HG02884 (cell line): Measurements from ENCODE around the gene NME9.

ENCODE experiments used
- ATAC-seq: cut with Tn5 transposase; IDR thresholded peaks from one replicate; pipeline ENCODE4 v1.9.1; 2021; ENCODE audit warnings: mild to moderate bottlenecking, moderate library complexity; ENCODE audit not compliant: unreplicated experiment

NME9 gene

DNA sequence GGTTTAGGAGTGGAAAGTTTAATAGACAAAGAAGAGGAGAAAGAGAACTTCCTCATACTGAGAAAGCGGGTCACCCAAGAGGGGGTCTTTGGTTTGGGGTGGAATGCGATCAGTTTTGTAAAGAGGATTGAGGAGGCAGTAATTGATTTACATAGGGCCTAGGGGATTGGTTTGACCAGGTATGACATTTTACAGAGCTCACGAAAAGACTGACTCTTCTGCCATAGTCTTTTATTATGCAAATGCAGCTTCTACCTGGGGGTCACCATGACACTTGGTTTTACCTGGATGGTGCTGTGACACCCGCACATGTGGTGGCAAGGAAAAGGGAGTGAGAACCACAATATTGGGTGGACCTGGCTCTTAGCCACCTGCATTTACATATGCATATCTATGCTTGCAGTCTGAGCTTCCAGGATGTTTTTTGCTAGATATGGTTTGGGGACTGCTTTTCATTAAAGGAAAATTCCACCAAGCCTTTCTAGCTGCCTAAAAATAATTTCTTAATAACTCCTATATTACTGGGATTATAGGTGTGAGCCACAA is 6.9 kb upstream of the NME9 start:
- no peak for ATAC-seq

DNA sequence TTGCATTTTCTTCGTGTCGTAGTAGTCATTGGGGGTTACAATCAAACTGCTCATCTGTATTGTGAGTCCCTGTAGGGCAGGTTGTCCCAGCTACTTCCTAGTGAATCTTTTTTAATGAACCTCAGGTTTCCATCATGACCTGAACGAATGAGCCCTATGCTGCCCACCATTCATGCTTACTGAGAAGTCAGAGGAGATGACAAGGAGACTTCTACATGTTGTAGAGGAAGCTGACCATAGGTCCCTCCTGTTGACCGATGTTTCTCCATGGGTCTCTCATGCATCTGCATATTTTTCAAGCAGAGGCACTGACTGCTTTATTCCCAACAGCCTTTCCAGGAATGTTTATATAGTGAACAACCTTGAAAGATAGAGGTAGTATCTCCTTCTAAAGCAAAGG is 5.0 kb upstream of the NME9 start:
- no peak for ATAC-seq

DNA sequence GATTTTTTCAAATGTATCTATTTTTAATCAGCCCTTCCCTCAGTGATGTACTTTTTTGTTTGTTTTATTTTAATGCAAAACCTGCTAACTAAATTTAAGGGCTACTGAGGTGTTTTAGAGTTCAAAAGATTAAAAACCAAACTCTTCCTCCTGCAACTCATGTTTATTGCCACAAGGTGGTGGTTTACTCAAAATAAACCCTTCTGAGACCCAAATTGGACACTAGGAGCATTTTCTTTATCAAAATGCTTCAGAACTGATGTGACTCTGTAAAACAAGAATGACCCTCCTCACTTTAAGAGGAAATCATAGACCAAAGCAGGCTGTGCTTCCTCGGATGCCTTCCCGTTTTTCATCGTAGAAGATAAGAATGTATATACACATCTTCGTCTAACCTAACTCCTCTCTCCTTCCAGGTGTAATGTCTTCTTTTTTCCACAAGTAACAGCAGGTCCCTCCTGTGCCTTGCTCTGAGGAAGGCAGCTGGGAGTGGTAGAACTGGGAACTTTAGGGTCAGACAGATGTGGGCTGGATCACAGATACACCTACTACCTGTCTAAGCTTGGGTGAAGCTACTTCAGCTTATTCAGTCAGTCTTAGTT is 2.9 kb upstream of the NME9 start:
- ATAC-seq = no peak

DNA sequence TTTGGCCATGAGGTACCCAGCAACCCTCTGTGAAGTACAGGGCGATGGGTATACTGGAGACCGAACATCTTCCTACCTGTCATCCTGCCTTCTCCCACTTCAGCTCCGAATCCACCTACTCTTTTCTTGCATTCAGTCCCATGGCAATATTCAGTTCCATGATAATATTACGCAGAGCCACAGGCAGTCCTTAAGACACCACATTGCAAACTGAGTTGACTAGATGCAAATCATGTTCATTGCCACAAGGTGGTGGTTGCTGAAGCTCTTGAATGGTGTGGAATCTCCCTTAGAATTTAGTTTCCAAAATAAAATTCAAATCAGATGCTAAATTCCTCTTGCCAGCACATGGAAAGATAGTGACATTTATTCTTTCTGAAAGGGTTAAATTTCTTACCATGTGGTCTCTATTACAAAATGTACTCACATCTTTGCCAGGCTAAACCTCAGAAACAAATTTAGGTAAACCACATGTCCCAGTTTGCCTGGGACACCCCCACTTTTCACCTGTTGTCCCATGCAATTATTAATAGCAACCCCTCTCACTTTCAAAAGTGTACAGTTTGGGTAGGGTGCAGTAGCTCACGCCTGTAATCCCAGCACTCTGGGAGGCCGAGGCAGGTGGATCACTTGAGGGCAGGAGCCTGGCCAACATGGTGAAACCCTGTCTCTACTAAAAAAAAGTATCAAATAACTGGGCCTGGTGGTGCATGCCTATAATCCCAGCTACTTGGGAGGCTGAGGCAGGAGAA is 1.7 kb upstream of the NME9 start:
- ATAC-seq = no peak

DNA sequence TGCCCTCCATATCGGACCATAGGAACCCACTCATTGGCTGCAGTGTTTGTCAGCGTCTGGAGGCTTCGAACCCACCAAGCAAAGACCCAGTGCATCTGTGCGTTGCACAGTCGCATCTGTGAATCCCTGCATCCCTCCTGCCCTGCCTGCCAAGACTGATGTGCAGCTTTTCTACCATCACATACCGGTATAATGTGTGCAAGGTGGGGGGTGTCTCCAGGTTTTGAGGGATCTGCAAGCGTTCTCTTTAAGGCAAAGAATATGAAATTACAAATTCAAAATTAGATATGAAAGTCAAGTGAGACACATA is 288 bp upstream of the NME9 start:
- no peak for ATAC-seq

DNA sequence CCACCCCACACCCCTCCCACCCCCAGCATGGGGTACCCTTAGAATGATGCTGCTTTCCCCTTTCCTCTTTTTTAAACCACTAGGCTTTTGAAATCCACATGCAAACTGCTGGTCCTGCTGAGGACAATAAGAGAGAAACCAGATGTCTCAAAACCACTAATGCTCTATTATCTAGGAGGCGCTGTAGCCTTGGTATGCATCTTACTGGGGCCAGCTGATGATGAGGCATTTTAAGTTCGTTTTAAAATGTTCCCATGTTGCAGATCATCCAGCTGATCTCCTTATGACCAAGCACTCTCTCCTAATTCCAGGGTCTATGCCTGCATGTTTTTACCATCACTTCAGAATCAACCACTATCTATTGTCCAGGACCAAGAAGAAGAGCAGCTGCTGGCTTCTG is 1.3 kb downstream of the NME9 start:
- no peak for ATAC-seq

DNA sequence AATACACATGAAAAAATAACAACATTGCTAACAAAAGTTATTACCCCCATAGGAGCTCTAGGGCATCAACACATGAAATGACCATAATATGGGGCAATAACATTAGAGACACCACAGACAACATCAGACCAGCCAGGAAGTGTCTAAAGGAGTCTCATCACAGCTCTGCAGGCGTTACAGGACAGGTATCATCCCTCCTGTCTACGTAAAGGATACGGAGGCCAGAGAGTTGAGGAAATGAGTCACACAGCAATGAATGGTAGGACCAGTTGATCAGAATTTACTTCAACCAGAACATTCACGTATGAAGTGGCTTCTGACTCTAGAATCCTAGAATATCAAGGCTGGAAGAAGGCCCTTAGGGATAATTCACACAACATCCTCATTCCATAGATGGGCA is 1.8 kb downstream of the NME9 start:
- no peak for ATAC-seq

DNA sequence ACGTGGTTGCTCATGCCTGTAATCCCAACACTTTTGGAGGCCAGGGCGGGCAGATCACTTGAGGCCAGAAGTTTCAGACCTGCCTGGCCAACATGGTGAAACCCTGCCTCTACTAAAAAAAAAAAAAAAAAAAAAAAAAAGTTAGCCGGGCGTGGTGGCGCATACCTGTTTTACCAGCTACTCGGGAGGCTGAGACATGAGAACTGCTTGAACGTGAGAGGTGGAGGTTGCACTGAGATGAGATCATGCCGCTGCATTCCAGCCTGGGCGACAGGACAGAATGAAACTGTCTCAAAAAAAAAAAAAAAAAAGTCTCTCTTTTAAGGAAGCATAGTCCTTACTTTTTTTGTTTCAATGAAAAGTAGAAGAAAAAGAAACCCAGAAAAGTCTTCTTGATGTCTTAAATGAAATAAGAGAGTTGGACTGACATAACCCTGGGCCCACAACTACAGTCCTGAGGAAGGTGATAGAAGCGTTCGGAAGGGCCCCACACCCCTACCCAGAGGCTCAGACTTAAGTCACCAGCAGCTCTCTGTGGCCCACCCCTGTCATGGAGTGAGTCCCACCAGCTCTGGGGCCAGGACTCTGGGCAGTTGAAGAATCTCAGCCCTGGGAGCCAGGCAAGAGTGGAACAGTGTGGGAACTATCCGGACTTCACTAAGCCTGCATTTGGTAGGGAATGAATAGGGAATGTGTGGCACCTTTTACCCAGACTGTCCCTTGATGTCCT is 2.6 kb downstream of the NME9 start:
- no peak for ATAC-seq

DNA sequence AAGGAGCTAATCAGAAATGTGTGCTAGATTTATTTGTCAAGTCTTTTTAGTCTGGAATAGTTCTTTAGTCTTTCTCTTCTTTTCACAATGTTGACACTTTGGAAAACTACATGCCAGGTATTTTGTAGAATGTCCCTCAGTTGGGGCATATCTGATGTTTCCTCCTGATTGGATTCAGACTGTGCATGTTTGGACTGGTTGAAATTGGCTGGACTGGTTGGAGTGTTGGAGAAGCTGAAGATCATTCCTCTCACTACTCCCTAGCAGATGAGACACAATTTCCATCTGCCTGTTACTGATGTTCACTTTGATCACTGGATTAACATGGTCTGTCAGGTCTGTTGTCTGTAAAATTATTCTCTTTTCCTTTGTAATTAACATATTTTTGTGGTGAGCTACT is 3.7 kb downstream of the NME9 start:
- ATAC-seq = no peak

DNA sequence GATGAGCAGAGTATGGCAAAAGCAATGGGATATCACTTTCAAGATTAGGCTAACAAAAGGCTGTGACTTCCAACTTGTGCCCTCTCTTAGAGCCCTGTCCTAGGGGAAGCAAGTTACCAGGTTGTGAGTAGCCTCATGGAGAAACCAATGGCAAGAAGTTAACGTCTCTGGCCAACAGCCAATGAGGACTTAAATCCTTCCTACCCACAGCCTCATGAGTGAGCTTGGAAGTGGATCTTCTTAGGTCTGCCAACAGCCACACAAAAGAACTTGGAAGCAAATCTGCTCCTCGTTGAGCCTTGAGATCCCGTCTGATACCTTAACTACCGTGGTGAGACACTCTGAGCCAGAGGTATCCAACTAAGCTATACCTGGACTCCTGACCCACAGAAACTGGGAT is 5.7 kb downstream of the NME9 start:
- no peak for ATAC-seq

DNA sequence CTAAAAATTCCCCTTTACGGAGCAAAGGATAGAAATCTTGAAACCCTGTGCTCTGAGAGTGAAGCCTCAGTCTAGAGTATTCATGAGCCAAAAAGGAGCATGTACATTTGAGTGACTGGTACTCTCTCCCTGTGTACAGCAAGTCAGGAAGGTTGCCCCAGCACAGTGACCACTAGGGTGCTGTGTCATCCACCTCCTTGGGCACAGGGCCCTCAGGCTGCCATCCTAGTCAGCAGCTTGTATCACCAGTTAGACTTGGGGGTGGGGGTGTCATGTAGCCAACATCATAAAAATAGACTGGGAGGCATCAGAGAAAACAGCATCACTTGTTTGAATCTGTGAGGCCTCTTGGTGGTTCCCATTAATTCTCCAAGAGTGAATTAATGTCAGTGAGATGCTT is 12.0 kb downstream of the NME9 start:
- ATAC-seq = no peak

DNA sequence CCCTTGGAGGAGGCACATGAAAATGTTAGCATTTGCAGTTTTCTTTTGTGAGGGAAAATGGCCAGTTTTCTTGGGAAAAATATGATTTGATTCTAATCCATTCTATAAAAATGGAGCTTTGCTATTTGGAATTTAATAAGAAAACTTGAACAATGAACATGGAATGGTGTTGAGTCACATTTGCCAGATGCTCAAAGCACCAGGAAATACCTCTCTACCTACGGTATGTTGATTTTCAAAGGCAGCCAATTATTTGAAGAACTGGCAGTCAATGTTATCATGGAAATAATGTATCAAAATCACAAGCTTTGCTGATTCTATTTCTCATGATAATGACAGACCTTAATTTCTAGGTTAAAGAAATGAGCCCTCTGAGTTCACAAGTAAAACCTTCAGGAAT is 14.9 kb downstream of the NME9 start:
- ATAC-seq = no peak

DNA sequence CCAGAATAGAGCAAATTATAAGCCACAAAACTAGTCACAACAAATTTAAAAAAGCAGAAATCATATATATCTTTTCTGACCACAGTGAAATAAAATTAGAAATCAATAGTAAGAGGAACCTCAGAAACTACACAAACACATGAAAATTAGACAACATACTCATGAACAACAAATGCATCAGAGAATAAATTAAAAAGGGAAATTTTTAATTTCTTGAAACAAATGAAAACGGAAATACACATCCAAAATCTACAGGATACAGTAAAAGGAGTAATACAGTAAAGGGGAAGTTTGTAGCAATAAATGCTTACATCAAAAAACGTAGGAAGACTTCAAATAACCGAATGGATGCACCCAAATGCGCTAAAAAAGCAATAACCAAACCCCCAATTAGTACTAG is 19.2 kb downstream of the NME9 start:
- ATAC-seq = no peak

DNA sequence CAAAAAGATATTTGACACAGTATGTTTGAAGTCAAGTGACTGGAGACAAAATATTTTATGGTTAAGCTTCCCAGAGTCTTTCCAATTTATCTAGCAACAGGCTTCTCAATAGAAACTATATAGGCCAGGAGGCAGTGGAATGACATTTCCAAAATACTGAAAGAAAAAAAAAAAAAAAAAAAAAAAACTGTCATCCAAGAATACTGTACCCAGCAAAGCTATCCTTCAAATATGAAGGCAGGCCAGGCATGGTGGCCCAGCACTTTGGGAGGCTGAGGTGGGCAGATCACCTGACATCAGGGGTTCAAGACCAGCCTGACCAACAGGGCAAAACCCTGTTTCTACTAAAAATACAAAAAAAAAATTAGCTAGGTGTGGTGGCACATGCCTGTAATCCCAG is 20.9 kb downstream of the NME9 start:
- no peak for ATAC-seq

DNA sequence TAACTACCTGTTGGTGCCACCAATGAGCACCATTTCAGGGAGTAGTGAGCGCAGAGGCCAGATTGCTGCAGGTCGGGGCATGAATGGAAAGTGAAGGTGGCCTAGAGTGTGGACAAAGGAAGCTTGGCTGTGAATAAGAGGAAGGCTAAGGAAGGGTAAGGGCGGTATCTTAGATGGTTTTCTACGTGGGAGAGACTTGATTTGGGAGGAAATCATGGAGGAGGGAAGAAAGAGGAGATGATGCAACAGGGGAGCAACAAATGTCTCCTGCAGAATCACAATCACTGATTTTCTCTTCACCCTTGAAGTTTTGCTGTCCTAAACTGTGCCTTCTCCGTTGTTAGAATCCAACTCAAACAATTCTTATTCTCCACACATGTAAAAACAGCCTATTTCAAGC is 21.8 kb downstream of the NME9 start:
- no peak for ATAC-seq

DNA sequence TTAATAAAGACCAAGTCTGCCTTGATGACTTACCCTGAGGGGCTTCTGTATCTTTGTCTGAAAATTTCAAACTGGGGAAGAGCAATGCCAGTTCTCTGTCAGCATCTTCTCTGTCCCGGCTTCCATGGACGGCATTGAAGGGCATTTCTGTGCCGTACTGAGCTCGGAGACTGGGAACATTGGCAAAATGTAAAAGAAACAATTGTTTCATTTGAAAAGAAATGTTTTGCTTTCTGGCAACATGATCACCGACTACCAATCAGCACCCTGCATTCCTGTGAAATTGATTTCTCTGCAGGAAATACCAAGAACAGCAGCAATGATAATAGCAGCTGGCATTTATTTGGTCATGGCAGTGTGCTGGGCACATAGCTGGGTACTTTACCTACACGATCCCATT is 26.2 kb downstream of the NME9 start:
- no peak for ATAC-seq

DNA sequence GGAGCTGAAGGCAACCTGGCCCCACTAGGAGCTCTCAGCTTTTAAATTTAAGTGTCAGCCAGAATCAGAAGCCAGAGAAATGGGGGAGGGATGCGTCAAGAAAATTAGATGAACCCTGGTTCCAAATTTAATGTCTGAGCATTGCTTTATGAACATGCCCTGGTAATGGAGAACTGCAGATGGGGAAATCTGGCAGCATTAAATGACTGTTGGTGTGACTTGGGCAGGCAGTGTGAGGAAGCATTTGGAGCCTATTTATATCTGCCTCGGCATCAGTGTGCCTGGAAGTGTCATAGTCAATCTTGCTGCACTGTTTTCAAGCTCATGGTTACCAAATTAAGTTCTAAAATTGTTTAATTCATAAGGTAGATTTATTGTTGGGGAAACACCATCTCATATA is 29.0 kb downstream of the NME9 start:
- no peak for ATAC-seq

DNA sequence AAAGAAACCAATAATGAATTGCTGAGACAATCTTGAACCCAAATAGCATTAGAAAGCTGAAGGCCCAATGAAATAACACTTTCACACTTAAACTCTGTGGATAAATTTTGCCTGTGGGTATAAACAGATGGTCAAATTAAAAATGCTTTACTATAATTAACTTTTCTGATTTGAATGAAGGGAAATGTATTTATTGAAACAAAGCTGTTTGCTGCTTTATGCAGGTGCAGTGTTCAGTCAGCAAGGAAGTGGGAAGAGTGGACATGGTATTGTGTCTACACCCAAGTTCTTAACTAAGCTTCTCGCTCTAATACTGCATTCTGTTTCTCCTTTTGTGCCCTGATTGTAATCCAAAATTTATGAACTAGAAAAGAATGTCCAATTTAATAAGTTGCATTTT is 31.8 kb downstream of the NME9 start:
- no peak for ATAC-seq

DNA sequence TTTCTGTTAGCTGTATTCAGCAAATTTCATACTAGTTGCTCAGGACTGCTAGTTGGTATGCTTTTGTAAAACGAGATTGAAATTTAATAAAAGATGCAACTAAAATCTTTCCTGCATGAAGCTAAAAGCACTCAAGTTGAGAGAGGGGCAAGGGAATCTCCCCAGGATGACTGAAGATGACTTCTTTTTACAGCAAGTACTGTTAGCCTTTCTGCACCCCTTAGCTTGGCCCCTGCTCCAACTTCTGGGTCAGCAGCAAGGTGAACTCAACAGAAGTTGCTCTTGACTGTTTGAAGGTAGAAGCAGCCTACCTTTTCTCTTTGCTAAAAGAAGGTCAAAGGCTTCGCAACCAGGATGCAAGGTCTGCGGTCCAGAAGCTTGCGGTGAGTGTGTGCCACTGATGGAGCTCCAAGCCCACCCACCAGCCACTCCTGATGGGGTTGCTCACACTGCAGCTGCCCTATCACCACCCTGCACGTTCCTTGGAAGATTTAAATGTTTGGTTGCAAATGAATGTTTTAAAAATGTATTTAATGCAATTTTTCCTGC is 32.5 kb downstream of the NME9 start:
- no peak for ATAC-seq

DNA sequence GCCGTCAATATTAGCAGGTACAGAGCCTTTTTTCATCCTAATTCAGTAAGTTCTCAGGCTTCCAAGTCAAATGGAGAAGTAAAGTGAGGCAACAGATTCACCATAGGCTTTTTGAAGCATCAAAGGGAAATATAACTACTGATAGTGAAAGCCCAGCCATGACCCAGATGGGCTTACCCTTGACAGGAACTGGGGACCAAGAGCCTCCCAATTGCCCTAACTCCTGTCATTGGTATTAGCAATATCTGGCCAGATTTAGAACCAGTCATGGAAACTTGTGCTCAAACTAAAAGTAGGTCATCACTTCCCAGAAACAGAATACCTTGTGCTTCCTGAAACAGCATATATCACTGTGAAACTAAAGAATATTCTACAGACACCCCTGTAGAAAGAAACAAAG is 33.0 kb downstream of the NME9 start:
- ATAC-seq = no peak

DNA sequence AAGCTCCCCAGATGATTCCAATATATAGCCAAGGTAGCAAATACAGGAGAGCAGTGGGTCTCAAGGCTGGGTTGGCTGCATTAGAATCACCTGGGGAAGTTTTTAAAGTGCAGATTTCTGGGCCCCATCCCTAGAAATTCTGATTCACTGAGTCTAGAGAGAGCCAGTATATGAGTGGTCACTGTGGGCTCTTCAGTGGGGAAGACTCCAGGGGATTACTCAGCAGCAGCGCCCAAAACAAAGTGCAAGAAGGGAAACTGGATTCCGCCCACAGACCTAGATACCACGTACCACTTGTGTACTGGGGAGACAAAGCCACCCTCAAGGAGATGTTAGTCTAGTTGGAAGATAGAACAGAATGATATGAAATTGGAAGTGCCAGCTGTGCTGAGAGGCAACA is 40.0 kb downstream of the NME9 start:
- no peak for ATAC-seq

DNA sequence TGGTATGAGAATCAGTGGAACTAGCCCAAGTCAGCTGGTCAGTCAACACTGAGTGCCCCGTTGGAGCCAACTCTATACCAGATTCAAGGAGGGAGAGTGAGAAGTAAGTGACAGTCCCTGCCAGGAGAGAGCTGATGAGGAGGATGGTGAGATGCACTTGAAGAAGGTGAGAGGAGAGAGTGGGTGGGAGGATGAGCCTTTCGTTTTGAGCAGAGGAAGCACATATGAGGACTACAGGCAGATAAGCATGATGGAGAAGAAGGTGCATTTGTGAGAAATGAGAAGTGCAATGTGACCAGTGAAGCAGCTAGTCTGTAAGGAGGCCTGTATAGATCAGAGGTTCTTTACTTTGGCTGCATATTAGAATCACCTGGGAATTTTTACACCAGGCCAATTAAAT is 40.4 kb downstream of the NME9 start:
- no peak for ATAC-seq
